ENCODE data around the gene CDKAL1.
"Not testable (repeated sequence)": the region's sequence is repeated elsewhere in the genome, so short reads cannot be mapped to it uniquely, and the experiment has no call there.

Gene CDKAL1

DNA sequence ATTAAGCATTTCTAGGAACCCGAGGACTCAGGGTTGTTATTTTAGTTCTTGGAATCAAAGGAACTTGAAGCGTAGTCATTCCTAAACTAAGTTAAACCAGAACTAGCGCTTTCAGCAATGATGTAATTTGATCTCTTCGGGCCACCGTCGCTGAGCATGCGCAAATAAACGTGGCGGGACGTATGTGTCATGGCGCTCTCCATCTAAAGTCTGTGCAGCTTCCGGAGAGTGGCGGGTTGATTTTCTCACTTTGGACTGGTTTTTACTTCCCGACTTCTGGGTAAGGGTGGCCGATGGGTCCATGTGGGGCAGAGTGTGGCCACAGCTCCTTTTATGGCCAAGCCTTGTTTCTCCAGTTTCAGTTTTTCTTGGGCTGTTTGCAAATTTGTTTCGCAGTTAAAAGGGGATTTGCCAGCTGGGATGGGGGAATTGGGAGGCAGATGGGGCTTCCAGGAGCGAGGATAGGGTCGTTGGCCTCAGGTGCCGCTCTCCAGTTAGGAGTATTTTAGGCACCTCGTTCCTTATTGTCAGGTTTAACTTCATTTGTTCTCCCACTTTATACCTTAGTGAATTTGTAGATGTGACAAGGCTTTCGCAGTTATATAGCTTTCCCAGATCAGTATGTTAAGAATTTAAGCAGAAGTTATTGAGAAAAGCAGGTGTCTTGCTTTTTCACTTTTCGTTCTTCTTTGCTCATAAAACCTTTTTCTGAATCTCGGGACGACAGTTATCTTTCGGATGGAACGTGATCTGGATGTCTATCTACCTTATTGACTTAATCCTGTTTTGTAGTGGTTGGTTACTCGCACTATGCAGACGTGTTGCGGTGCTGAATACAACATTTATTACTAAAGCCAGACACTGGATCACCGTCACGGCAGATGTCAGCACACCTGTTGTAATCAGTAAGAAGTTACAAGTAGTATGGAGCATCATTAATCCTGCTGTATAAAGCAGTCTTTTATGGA, at the start of gene CDKAL1:
TSS of gene CDKAL1 (plus strand) at position 163 of the 968 bp plus-strand sequence. CDS start 11,894 bp downstream, outside the sequence.
- DNase-seq (ENCODE audit: low read depth in 2 of 3, low spot score in 1 of 3) = peak; percentile 80 to 90 (median 85)

DNA sequence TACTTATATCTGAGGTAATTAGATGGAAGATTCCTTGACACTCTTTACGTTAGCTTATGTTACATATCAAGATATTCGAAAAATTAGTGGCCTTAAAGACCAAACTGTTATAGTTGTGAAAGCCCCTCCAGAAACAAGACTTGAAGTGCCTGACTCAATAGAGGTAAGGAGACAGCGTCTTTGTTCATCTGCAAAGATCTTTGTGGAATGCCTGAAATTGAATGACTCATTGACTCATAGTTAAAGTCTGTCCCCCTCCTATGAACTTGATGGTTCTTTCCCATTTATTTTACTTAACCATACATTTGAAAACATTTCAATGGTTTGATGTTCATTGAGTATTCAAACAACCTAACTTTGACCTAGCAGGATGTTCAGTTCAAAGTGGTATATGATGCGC, 47.6 kb upstream of the CDKAL1 start:
- no peak for DNase-seq (ENCODE audit: low read depth in 2 of 3, low spot score in 1 of 3)

DNA sequence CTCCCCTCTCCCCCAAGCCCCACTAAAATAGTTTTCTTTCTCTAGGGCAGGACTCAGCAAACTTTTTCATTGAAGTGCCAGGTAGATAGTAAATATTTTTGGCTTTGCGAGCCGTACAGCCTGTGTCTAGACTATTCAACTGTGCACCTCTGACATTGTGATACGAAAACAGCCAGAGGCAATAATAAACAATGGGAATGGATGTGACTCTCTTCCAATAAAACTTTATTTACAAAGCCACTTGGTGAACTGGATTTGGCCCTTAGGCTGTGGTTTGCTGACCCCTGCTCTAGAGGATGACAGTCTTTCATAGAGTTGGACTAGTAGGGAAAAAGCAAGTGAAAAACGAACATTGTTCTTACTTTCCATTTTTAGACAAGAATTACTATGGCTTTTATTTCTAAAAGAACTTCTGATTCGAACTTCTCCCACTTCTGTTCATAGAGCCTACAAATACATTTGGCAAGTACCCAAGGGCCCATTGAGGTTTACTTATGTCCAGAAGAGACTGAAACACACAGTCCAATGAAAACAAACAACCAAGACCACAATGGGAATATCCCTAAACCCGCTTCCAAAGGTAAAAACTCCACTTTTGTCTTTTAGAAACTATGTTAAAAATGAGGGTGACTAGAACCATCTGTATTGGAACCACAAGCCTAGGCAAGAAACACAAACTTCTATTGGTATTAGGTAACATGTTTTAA, 46.4 kb upstream of the CDKAL1 start:
- DNase-seq (ENCODE audit: low read depth in 2 of 3, low spot score in 1 of 3) = no peak

DNA sequence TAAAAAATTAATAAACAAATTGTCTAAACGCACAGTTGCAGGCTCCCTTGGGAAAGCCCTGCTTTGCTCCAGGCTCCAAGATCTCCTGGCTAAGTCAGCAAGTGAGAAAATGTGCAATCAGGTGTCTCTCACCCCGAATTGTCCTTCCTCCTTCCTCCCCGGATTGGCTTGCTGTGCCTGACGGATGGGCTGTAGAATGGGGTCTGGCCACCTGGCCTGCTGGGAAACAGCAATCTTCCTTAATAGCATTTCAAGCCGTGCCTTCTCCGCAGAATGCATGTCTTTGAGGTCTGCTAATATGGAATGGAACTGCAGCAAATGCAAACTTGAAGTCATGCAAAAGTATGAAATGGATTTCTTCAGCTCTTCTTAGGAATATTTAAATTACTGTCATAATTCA, 43.7 kb upstream of the CDKAL1 start:
- no peak for DNase-seq (ENCODE audit: low read depth in 2 of 3, low spot score in 1 of 3)

DNA sequence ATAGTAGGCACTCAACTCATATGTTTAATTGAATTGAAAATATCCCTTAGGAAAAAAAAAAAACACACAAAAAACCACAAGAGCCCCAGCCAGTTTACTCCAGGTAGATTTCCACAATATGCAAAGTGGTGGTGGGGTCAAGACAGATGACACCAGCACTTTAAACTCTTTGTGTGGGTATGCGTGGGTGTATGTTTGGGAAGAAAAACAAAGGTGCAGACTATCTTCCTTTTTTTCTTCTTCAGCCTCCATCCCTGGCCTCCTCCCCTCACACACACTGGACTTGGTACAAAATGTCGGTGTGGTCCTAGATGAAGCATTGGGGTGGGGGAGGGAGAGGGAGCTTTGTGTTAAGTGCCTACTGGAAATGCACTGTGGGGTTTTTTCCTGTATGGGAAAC, 42.2 kb upstream of the CDKAL1 start:
- DNase-seq (ENCODE audit: low read depth in 2 of 3, low spot score in 1 of 3) = no peak

DNA sequence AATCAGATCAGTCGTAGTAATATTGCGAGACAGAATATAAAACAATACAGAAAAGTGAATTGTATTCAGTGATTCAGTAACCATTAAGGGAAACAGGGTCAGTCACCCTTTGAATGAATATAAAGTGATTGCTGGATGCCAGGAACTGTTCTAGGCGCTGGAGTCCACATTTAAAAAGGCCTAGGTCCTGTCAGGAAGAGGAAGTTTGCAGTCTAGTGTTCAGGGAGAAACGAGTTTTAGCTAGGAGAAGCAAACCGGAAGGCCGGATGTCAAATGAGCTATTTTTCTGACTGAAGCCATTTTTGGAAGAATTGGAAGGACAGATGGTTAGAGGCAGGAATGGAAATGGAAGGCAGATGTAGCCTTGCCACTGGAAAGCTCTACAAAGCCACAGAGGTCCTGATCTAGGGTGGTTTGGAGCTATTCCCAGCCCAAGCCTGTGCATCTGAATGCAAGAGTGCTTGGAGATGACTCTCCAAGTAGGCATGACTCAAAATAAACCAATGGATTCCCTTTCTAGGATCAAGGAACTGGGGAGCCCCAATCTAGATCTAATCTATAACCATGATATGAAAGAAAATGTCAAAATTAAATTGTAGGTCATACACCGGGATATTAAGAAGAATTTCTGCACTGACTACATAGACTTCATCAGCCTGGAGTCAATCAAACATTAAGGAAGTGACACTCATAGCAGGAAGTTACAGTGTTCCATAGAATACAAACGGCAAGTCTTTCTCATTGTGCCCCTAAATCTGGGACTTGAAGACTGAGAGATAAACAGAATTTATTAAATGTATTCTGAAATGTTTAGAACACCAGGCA, 36.8 kb upstream of the CDKAL1 start:
- no peak for DNase-seq (ENCODE audit: low read depth in 2 of 3, low spot score in 1 of 3)

DNA sequence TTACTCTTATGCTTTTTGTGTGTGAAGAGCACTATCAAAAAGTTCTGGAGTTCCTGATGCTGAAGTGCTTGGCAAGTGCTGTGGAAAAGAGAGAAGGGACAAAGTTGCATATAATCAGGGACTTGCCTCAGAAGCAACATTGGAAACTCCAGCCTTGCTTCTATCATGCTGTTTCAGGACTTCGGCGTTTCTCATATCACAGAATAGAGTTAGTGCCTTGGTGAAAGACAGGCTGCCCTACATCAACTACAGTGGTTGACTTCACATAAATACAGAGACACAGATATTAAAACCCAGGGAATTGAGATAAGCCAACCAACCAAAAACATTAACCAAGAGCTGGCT, 36.2 kb upstream of the CDKAL1 start:
- DNase-seq (ENCODE audit: low read depth in 2 of 3, low spot score in 1 of 3) = no peak

DNA sequence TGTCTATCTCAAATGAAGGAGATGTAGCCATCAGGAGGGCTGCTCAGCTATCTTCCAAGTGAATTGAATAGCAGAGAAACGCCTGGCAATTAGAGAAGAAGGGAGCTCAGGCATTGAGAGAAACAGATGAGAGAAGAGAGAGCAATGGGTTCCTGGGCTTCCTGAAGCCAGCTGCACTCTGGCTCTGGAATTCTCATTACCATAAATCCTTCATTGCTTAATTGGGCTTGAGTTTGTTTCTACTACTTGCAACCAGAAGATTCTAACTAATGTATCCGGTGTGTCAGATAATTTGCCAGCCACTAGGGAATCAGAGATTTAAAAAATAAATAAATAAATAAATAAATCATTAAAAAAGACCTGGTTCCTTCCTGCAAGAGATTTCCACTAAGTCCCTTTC, 25.0 kb upstream of the CDKAL1 start:
- no peak for DNase-seq (ENCODE audit: low read depth in 2 of 3, low spot score in 1 of 3)

DNA sequence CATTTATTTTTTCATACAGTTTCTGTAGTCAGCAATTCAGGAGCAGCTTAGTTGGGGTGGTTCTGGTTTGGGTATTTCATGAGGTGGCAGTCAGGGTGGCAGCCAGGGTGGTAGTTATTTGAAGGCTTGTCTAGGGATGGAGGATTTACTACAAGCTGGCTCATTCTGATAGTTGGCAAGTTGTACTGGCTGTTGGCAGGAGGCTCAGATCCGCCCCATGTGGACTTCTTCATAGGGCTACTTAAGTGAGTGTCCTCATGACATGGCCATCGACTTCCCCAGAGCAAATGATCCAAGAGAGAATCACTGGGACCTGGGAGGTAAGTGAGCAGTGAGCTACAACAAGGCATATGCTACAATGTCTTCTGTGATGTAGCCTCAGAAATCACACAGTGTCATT, 22.4 kb upstream of the CDKAL1 start:
- no peak for DNase-seq (ENCODE audit: low read depth in 2 of 3, low spot score in 1 of 3)

DNA sequence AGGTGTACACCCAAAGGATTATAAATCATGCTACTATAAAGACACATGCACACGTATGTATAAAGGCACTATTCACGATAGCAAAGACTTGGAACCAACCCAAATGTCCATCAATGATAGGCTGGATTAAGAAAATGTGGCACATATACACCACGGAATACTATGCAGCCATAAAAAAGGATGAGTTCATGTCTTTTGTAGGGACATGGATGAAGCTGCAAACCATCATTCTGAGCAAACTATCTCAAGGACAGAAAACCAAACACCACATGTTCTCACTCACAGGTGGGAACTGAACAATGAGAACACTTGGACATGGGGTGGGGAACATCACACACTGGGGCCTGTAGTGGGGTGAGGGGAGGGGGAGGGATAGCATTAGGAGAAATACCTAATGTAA, 9.0 kb upstream of the CDKAL1 start:
- DNase-seq (ENCODE audit: low read depth in 2 of 3, low spot score in 1 of 3) = not testable (repeated sequence)

DNA sequence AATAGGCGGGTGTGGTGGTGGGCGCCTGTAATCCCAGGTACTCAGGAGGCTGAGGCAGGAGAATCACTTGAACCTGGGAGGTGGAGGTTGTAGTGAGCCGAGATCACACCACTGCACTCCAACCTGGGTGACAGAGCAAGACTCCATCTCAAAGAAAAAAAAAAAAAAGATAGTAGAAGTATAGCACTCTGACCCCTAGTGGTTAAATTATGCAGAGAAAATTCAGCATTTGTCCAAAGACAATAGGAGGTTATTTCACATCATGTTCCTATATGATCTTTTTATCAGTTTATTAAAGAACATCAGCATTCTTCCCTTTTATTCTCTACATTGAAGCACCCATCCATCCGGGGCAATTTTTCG, 5.2 kb upstream of the CDKAL1 start:
- DNase-seq (ENCODE audit: low read depth in 2 of 3, low spot score in 1 of 3) = not testable (repeated sequence)

DNA sequence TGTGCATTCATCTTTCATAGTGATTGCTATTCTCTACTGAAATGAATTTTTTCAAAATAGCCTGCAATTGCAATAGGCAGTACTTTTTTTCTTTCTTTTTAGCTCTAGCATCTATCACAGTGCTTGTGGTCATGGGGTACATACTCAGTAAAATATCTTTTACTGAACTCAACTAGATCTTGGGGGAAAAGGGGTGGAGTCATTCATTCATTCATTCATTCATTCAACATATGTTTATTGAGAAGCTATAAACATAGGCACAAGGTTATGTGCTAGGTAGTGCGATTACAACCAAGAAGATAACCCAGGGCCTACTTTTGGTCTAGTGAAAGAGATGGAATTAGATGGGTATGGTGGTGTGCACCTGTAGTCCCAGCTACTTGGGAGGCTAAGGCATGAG, 1.4 kb upstream of the CDKAL1 start:
- DNase-seq (ENCODE audit: low read depth in 2 of 3, low spot score in 1 of 3) = no peak

DNA sequence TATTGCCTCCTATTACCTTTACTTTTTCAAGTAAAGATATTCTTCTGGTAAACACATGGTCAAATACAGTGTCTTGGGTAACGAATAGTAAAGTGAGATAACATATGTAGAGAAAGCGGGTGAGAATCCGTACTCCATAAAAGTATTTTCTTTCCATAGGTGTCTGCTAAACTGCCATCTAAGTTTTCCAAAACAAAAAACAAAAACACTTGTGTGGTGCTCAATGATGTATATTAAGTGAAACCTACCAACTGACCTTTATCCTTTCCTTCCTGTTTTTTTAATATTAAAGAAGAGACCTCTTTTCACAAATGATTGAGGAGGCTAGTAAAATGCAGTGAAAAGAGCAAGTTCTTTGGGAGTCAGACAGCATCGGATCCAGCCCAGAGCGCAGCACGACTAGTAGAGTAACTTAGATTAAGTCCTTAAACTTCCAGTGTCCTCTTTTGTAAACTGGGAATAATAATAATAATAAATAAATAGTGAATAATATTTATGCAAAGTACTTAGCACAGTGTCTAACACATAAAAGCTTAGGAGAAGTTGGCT, 437 bp upstream of the CDKAL1 start:
- DNase-seq (ENCODE audit: low read depth in 2 of 3, low spot score in 1 of 3) = no peak

DNA sequence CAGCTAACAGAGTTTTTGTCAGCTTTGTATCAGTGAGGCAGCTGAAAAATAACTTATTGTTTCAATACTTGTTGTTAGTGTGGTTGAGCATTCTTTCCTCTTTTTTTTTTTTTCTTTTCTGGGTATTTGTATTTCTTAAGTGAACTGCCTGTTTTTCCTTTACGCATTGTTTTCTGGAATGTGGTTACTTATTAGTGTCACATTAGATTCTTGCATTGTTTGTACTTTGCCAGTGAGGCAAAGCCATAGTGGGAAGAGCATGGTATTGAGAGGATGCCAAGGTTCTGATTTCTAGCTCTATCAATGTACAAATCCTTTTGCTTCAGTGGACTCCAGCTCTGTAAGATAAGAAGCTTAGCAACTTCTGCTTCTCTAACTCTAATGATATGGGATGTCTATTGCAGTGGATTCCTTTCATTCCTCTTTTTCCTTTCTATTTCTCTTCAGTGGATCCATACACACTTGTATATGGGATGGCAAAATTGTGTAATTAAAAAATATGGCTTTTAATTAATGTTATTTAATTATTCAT, 3.9 kb downstream of the CDKAL1 start:
- no peak for DNase-seq (ENCODE audit: low read depth in 2 of 3, low spot score in 1 of 3)

DNA sequence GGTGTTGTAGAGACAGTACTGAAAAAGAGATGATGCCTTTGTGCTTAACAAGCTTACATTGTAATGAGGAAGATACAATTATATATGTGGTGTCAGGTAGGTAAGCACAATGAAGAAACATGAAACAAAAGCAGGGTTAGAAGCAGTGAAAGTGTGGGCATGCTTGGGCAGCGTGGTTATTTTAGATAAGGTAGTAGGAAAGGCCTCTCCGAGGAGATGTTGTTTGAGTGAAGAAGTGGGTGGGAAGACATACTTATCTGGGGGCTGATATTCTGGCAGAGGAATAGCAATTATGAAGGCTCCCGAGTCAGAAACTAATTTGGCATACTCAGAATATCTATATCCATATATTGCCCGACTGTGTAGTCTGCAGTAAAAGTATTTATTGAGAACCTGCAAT, 4.7 kb downstream of the CDKAL1 start:
- DNase-seq (ENCODE audit: low read depth in 2 of 3, low spot score in 1 of 3) = no peak

DNA sequence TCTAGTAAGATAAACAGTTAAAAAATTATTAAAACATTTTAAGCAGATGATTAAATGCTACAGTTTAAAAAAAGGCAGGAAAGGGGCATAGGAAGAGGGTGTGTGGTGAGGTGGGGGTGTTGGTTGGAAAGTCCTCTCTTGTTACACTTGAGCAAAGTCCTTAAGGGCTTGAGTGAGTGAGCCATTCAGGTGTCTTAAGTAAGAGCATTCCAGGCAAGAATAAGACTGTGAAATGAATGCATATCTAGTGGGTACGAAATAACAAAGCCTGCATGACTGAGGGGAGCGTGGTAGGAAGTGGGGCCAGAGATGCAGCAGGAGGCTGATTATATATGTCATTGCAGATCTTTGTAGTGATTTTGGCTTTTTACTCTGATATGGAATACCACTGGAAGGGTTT, 5.1 kb downstream of the CDKAL1 start:
- DNase-seq (ENCODE audit: low read depth in 2 of 3, low spot score in 1 of 3) = no peak

DNA sequence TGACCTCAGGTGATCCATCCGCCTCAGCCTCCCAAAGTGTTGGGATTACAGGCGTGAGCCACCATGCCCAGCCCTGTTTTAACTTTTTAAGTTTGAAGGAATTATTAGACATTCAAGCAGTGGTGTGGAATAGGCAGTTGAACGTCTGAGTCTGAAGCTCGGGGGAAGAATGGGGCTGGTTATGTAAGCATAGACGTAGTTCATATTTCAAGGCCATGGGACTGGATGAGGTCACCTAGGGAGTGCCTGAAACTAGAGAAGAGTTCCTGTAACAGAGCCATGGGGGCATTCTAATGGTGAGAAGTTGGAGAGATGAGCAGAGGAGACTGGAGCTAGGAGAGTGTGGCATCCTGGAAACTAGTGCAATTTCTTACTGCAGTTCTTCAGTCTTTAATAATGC, 6.4 kb downstream of the CDKAL1 start:
- no peak for DNase-seq (ENCODE audit: low read depth in 2 of 3, low spot score in 1 of 3)

DNA sequence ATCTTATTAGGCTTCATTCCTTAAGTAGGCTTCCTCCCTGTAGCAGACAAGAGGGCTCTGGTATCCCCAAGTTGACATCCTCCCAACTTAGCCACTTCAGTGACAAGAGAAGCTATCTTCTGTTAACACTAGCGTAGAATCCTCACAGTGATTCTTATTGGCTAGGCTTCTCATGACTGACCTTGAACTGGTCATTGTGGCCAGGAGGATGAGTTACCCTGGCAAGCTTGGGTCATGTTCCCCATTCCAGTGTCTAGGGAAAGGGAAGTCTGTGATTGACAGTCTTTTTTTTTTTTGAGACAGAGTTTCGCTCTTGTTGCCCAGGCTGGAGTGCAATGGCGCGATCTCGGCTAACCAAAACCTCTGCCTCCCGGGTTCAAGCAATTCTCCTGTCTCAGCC, 7.1 kb downstream of the CDKAL1 start:
- no peak for DNase-seq (ENCODE audit: low read depth in 2 of 3, low spot score in 1 of 3)

DNA sequence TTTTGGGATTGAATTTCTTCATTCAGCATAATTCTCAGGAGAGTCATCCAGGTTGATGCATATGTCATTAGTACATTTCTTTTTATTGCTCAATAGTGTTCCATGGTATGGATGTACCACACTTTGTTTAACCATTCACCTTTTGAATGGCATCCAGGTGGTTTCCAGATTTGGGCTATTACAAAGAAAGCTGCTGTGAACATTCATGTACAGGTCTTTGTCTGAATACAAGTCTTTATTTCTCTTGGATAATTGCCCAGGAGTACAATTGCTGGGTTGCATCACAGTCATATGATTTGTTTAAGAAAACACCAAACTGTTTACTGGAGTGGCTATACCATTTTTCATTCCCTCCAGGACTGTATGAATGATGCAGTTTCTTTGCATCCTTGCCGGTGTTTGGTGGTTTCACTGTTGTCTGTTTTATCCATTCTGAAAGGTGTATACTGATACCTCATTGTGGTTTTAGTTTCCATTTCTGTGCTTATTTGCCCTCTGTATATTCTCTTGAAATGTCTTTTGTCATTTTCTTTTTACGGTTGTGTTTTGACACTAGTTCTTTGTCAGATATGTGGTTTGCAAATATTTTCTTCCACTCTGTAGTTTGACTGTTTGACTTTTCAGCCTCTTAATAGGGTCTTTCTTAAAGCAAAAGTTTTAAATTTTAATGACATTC, 8.8 kb downstream of the CDKAL1 start:
- DNase-seq (ENCODE audit: low read depth in 2 of 3, low spot score in 1 of 3) = no peak

DNA sequence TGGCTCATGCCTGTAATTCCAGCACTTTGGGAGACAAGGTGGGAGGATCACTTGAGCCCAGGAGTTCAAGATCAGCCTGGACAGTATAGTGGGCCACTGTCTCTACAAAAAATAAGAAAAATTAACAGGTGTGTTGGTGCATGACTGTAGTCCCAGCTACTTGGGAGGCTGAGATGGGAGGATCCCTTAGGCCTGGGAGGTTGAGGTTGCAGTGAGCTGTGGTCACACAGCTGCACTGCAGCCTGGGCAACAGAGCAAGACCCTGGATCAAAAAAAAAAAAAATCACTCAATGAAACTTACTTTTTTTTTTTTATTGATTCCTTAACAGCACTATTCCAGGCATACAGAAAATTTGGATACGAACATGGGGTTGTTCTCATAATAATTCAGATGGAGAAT, 14.0 kb downstream of the CDKAL1 start:
- no peak for DNase-seq (ENCODE audit: low read depth in 2 of 3, low spot score in 1 of 3)

DNA sequence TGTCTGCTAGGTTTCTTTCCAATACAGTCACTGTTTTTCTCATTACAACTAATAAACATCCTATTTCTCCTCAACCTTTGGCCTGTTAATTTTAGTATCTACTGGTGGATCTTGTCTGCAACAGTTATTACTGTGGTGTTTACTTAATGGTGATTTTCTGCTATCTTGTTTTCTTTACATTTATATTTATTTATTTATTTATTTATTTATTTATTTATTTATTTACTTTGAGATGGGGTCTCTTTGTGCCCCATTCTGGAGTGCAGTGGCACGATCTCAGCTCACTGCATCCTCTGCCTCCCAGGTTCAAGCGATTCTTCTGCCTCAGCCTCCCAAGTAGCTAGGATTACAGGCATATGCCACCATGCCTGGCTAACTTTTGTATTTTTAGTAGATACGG, 15.1 kb downstream of the CDKAL1 start:
- not testable (repeated sequence) for DNase-seq (ENCODE audit: low read depth in 2 of 3, low spot score in 1 of 3)
